Measurements from ENCODE around the gene TIMP4. TPM values are rescaled to one million over a fixed set of nuclear protein-coding genes. Genes with fewer than 3 reads are reported as not detected.

TIMP4 gene
- total and polyA plus RNA-seq, 8 donors, result 0.13 to 11.3 (median 0.46) TPM

GRCh38 chr3:12125772-12126171, 32.9 kb downstream of the TIMP4 start:
- no peak for ATAC-seq
- intact Hi-C loops (cut with DNase I), result no loop called here
- Histone ChIP-seq H3K4me3 (no peak overlapping the region), H3K27me3 (peaks cover 0 to 5% of the 10 kb centered on the region in 2 donors), H3K4me1 (no peaks in the 10 kb centered on the region), H3K36me3 (no peaks in the 10 kb centered on the region), H3K9me3 (no peaks in the 10 kb centered on the region), H3K27ac (no peak overlapping the region)
- DNase-seq, result no peak
- no peak for TF ChIP-seq CTCF (IDR thresholded peaks at IDR 0.05)

- peaks cover 0 to 6% of the 10 kb centered on the region in 2 donors for H3K27me3 ChIP-seq
- no peak for ATAC-seq
- no peaks in the 10 kb centered on the region for H3K36me3 ChIP-seq
- no peak overlapping the region for H3K4me3 ChIP-seq
- DNase-seq, result no peak
- no peaks in the 10 kb centered on the region for H3K4me1 ChIP-seq
- no peak for TF ChIP-seq CTCF (IDR thresholded peaks at IDR 0.05)
- intact Hi-C loops (cut with DNase I), result no loop called here
- no peaks in the 10 kb centered on the region for H3K9me3 ChIP-seq
- no peak overlapping the region for H3K27ac ChIP-seq
These were observed 37.2 kb downstream of the TIMP4 start for GRCh38 chr3:12121466-12121865.

GRCh38 chr3:12120374-12121140, 38.2 kb downstream of the TIMP4 start:
- no peak for TF ChIP-seq CTCF (IDR thresholded peaks at IDR 0.05)
- Histone ChIP-seq H3K4me3 (no peak overlapping the region), H3K9me3 (no peaks in the 10 kb centered on the region), H3K27me3 (peaks cover 0 to 5% of the 10 kb centered on the region in 2 donors), H3K27ac (no peak overlapping the region), H3K36me3 (no peaks in the 10 kb centered on the region), H3K4me1 (no peaks in the 10 kb centered on the region)
- no peak for ATAC-seq
- peak in 1 of 4 donors; percentile 3 for DNase-seq
- intact Hi-C loops (cut with DNase I), result no loop called here

GRCh38 chr3:12117473-12117872, 41.2 kb downstream of the TIMP4 start:
- Histone ChIP-seq H3K27me3 (peaks cover 0 to 5% of the 10 kb centered on the region in 2 donors), H3K9me3 (no peaks in the 10 kb centered on the region), H3K4me1 (no peaks in the 10 kb centered on the region), H3K27ac (no peak overlapping the region), H3K36me3 (no peaks in the 10 kb centered on the region), H3K4me3 (no peak overlapping the region)
- no peak for TF ChIP-seq CTCF (IDR thresholded peaks at IDR 0.05)
- DNase-seq, result no peak
- ATAC-seq, result no peak
- intact Hi-C loops (cut with DNase I), result no loop called here

GRCh38 chr3:12116870-12117269, 41.8 kb downstream of the TIMP4 start:
- no peak for ATAC-seq
- TF ChIP-seq CTCF (IDR thresholded peaks at IDR 0.05), result no peak
- H3K27me3 ChIP-seq, result peaks cover 0 to 5% of the 10 kb centered on the region in 2 donors
- intact Hi-C loops (cut with DNase I), result no loop called here
- no peak overlapping the region for H3K4me3 ChIP-seq
- H3K9me3 ChIP-seq, result no peaks in the 10 kb centered on the region
- no peak overlapping the region for H3K27ac ChIP-seq
- H3K4me1 ChIP-seq, result no peaks in the 10 kb centered on the region
- H3K36me3 ChIP-seq, result no peaks in the 10 kb centered on the region
- no peak for DNase-seq
